Measurements from ENCODE around the gene WNT16.

- TF ChIP-seq CBX5 (IDR thresholded peaks at IDR 0.05; ENCODE audit: low read depth, low read length), result no peak
- TF ChIP-seq CTCF (IDR thresholded peaks at IDR 0.05; ENCODE audit: control extremely low read depth in 1 of 3, insufficient read depth in 1 of 3, low read depth in 1 of 3, low read length in 3 of 3), result no peak
- no peak for TF ChIP-seq JUN (IDR thresholded peaks at IDR 0.05; ENCODE audit: low read depth, low read length)
- TF ChIP-seq HDAC6 (IDR thresholded peaks at IDR 0.05; ENCODE audit: low read depth, low read length), result no peak
- TF ChIP-seq CEBPB (IDR thresholded peaks at IDR 0.05; ENCODE audit: low read depth, low read length), result no peak
- TF ChIP-seq YY1 (IDR thresholded peaks at IDR 0.05; ENCODE audit: low read depth, low read length), result no peak
- no peak for TF ChIP-seq BRCA1 (IDR thresholded peaks at IDR 0.05; ENCODE audit: low read depth, low read length)
- TF ChIP-seq JUND (IDR thresholded peaks at IDR 0.05; ENCODE audit: low read length), result no peak
Measured at GRCh38 chr7:121388950-121389349, 60.1 kb downstream of the WNT16 start.

Data from H1 (cell line).